GM10266 (cell line): ENCODE data around the gene GAP43.

ENCODE experiments used
- DNase-seq: peaks from one replicate; pipeline ENCODE4 v3.0.0; 2012; ENCODE audit errors: extremely low spot score
- CTCF ChIP-seq: IDR thresholded peaks from 2 replicates; pipeline ENCODE4 v1.5.1; 2012; ENCODE audit warnings: mild to moderate bottlenecking, low read depth; ENCODE audit not compliant: control insufficient read depth, insufficient read depth; ENCODE audit errors: missing control alignments

Gene GAP43

GRCh38 chr3:115627180-115628074 is 4.1 kb downstream of the GAP43 start:
- TF ChIP-seq CTCF, result no peak
- DNase-seq, result no peak

GRCh38 chr3:115628075-115628412 is 4.7 kb downstream of the GAP43 start:
- no peak for TF ChIP-seq CTCF

GRCh38 chr3:115630850-115631249 is 7.5 kb downstream of the GAP43 start:
- no peak for TF ChIP-seq CTCF
- no peak for DNase-seq

More at GRCh38 chr3:115628075-115628412, 4.7 kb downstream of the GAP43 start:
- no peak for DNase-seq

GRCh38 chr3:115632026-115632425 is 8.7 kb downstream of the GAP43 start:
- no peak for DNase-seq
- no peak for TF ChIP-seq CTCF

- TF ChIP-seq CTCF, result no peak
- DNase-seq, result no peak
These were observed 10.2 kb downstream of the GAP43 start for GRCh38 chr3:115633467-115633866.

- TF ChIP-seq CTCF, result no peak
- DNase-seq, result no peak
These were observed 10.7 kb downstream of the GAP43 start for GRCh38 chr3:115634052-115634451.

GRCh38 chr3:115635406-115635805 is 12.1 kb downstream of the GAP43 start:
- DNase-seq, result no peak
- TF ChIP-seq CTCF, result no peak
